ENCODE measurements around the gene NTN1. TPM values are rescaled to one million over a fixed set of nuclear protein-coding genes. Genes with fewer than 3 reads are reported as not detected.

The NTN1 gene
- polyA plus RNA-seq, 1 donor from 2014 or later: 16.2 TPM

GRCh38 chr17:9205520-9206409 is 184.5 kb downstream of the NTN1 start:
- Histone ChIP-seq H3K4me3 (ENCODE audit: low read length) (no peak overlapping the region), H3K9me3 (ENCODE audit: low read length) (no peaks in the 10 kb centered on the region), H2AFZ (ENCODE audit: low read depth, low read length) (no peak overlapping the region), H3K9me2 (ENCODE audit: insufficient read depth, low read length) (no peaks in the 10 kb centered on the region), H3F3A (ENCODE audit: insufficient read depth, low read length, poor library complexity, severe bottlenecking) (no peaks in the 10 kb centered on the region), H4K20me1 (ENCODE audit: insufficient read depth) (no peaks in the 10 kb centered on the region), H3K79me2 (replicated peaks; ENCODE audit: insufficient read depth, low read length) (no peaks in the 10 kb centered on the region), H3K27me3 (ENCODE audit: insufficient read depth, low read depth, low read length) (no peaks in the 10 kb centered on the region), H3K9ac (ENCODE audit: low read length) (no peak overlapping the region), H3K4me2 (ENCODE audit: low read length) (no peak overlapping the region), H3K27ac (ENCODE audit: low read length) (no peak overlapping the region), H3K36me3 (ENCODE audit: insufficient read depth, low read length) (no peaks in the 10 kb centered on the region)
- TF ChIP-seq POLR2AphosphoS5 (IDR thresholded peaks at IDR 0.05): no peak
- no peak for TF ChIP-seq EP300 (conservative IDR thresholded peaks at IDR 0.05; ENCODE audit: poor library complexity, severe bottlenecking)
- TF ChIP-seq SMC3 (conservative IDR thresholded peaks at IDR 0.05; ENCODE audit: poor library complexity): no peak
- TF ChIP-seq CTCF (IDR thresholded peaks at IDR 0.05; ENCODE audit: poor library complexity, severe bottlenecking): no peak
- no peak for TF ChIP-seq EZH2 (IDR thresholded peaks at IDR 0.05; ENCODE audit: borderline replicate concordance, insufficient read depth, low read length, poor library complexity, severe bottlenecking)
- TF ChIP-seq, protein P1, sequence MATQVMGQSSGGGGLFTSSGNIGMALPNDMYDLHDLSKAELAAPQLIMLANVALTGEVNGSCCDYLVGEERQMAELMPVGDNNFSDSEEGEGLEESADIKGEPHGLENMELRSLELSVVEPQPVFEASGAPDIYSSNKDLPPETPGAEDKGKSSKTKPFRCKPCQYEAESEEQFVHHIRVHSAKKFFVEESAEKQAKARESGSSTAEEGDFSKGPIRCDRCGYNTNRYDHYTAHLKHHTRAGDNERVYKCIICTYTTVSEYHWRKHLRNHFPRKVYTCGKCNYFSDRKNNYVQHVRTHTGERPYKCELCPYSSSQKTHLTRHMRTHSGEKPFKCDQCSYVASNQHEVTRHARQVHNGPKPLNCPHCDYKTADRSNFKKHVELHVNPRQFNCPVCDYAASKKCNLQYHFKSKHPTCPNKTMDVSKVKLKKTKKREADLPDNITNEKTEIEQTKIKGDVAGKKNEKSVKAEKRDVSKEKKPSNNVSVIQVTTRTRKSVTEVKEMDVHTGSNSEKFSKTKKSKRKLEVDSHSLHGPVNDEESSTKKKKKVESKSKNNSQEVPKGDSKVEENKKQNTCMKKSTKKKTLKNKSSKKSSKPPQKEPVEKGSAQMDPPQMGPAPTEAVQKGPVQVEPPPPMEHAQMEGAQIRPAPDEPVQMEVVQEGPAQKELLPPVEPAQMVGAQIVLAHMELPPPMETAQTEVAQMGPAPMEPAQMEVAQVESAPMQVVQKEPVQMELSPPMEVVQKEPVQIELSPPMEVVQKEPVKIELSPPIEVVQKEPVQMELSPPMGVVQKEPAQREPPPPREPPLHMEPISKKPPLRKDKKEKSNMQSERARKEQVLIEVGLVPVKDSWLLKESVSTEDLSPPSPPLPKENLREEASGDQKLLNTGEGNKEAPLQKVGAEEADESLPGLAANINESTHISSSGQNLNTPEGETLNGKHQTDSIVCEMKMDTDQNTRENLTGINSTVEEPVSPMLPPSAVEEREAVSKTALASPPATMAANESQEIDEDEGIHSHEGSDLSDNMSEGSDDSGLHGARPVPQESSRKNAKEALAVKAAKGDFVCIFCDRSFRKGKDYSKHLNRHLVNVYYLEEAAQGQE (IDR thresholded peaks at IDR 0.05; ENCODE audit: borderline replicate concordance): no peak
- TF ChIP-seq MXI1 (conservative IDR thresholded peaks at IDR 0.05; ENCODE audit: poor library complexity, severe bottlenecking): no peak
- TF ChIP-seq TAF1 (IDR thresholded peaks at IDR 0.05; ENCODE audit: low read depth): no peak
- no peak for TF ChIP-seq RAD21 (conservative IDR thresholded peaks at IDR 0.05)

DNA sequence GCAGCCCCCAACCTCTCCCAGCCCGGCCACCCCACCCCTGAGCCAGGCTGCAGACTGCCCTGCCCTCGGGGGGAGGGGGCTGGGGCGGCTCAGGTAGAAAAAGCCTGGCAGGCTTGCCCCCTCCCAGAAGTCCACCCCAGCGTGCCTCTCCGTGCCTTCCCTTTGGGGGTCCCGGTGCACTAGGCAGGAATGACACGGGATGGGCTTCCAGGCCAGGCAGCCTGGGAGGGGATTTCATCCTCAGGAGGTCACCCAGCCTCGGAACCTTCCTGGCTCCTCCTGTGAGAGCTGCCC is 185.0 kb downstream of the NTN1 start:
- H3K9me3 ChIP-seq (ENCODE audit: low read length): no peaks in the 10 kb centered on the region
- no peaks in the 10 kb centered on the region for H3K27me3 ChIP-seq (ENCODE audit: insufficient read depth, low read depth, low read length)
- H3K4me3 ChIP-seq (ENCODE audit: low read length): no peak overlapping the region
- H3K79me2 ChIP-seq (replicated peaks; ENCODE audit: insufficient read depth, low read length): no peaks in the 10 kb centered on the region
- no peaks in the 10 kb centered on the region for H4K20me1 ChIP-seq (ENCODE audit: insufficient read depth)
- no peaks in the 10 kb centered on the region for H3F3A ChIP-seq (ENCODE audit: insufficient read depth, low read length, poor library complexity, severe bottlenecking)
- TF ChIP-seq MXI1 (conservative IDR thresholded peaks at IDR 0.05; ENCODE audit: poor library complexity, severe bottlenecking) (no peak), POLR2AphosphoS5 (IDR thresholded peaks at IDR 0.05) (no peak), CTCF (IDR thresholded peaks at IDR 0.05; ENCODE audit: poor library complexity, severe bottlenecking) (no peak), RAD21 (conservative IDR thresholded peaks at IDR 0.05) (no peak), EP300 (conservative IDR thresholded peaks at IDR 0.05; ENCODE audit: poor library complexity, severe bottlenecking) (no peak), TAF1 (IDR thresholded peaks at IDR 0.05; ENCODE audit: low read depth) (no peak)
- TF ChIP-seq, protein P1 (IDR thresholded peaks at IDR 0.05; ENCODE audit: borderline replicate concordance): no peak
- H2AFZ ChIP-seq (ENCODE audit: low read depth, low read length): no peak overlapping the region
- no peak overlapping the region for H3K9ac ChIP-seq (ENCODE audit: low read length)
- H3K9me2 ChIP-seq (ENCODE audit: insufficient read depth, low read length): no peaks in the 10 kb centered on the region
- no peaks in the 10 kb centered on the region for H3K36me3 ChIP-seq (ENCODE audit: insufficient read depth, low read length)
- H3K27ac ChIP-seq (ENCODE audit: low read length): no peak overlapping the region
- no peak overlapping the region for H3K4me2 ChIP-seq (ENCODE audit: low read length)

All from neural cell (in vitro differentiated cells).